ENCODE measurements around the gene FKBP11.

FKBP11 gene

DNA sequence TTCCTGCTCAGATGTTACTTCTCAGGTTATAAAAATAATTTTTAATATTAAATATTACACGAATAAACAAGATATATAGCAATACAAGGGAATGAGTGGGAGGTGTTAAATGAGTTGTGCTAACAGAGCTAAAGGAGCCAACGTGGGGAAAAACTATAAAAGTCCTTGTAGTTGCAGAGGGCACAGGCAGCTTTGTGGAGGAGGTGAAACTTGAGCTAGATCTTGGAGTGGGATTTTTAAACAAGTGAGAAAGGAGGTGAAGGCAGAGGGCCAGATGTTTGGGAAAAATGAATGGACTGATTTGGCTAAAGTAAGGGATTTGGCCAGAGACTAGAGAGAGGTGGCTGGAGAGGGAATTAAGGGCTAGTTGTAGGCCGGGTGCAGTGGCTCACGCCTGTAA, 5.2 kb upstream of the FKBP11 start:
- TF ChIP-seq, protein P1, sequence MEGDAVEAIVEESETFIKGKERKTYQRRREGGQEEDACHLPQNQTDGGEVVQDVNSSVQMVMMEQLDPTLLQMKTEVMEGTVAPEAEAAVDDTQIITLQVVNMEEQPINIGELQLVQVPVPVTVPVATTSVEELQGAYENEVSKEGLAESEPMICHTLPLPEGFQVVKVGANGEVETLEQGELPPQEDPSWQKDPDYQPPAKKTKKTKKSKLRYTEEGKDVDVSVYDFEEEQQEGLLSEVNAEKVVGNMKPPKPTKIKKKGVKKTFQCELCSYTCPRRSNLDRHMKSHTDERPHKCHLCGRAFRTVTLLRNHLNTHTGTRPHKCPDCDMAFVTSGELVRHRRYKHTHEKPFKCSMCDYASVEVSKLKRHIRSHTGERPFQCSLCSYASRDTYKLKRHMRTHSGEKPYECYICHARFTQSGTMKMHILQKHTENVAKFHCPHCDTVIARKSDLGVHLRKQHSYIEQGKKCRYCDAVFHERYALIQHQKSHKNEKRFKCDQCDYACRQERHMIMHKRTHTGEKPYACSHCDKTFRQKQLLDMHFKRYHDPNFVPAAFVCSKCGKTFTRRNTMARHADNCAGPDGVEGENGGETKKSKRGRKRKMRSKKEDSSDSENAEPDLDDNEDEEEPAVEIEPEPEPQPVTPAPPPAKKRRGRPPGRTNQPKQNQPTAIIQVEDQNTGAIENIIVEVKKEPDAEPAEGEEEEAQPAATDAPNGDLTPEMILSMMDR (conservative IDR thresholded peaks at IDR 0.05; ENCODE audit: low read depth, low read length) = no peak
- DNase-seq (ENCODE audit: low read depth) = no peak
- H3K4me3 ChIP-seq (ENCODE audit: low read length) = no peak overlapping the region

DNA sequence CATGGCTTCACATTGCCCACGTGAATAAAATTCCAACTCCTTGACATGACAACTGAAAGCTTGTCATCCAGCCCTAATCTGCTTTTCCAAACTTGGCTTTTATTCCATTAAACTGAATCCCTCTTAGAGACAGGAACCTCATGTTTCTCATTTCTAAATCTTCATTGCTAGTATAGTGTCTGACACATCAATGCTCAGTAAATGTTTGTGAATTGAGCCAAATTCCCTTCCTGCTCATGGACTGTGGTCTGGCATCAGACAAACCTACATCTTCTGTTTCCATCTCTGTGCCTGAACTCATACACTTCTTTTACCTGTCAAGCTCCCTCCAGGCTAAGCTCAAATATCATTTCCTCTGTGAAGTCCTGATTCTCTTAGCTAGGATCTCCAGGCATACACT, 4.3 kb upstream of the FKBP11 start:
- TF ChIP-seq, protein P1 (conservative IDR thresholded peaks at IDR 0.05; ENCODE audit: low read depth, low read length) = no peak
- no peak overlapping the region for H3K4me3 ChIP-seq (ENCODE audit: low read length)
- no peak for DNase-seq (ENCODE audit: low read depth)

DNA sequence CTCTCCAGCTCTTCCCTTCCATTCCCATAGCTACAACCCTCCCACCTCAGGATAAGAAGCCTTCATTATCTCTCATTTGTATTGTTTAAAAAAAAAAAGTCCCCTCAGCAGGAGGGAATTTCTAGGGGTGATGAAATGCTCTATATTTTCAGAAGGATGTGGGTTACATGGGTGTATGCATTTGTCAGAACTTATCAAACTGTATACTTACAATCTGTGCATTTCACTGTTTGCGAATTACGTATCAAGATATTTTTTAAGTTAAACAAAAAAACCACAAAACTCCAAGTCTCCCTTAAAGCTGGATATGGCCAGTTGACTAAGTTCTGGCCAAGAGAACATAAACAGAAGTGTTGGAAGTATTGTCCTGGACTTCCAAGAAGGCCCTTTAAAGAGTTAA, 2.0 kb upstream of the FKBP11 start:
- no peak for DNase-seq (ENCODE audit: low read depth)
- TF ChIP-seq, protein P1 (conservative IDR thresholded peaks at IDR 0.05; ENCODE audit: low read depth, low read length) = no peak

DNA sequence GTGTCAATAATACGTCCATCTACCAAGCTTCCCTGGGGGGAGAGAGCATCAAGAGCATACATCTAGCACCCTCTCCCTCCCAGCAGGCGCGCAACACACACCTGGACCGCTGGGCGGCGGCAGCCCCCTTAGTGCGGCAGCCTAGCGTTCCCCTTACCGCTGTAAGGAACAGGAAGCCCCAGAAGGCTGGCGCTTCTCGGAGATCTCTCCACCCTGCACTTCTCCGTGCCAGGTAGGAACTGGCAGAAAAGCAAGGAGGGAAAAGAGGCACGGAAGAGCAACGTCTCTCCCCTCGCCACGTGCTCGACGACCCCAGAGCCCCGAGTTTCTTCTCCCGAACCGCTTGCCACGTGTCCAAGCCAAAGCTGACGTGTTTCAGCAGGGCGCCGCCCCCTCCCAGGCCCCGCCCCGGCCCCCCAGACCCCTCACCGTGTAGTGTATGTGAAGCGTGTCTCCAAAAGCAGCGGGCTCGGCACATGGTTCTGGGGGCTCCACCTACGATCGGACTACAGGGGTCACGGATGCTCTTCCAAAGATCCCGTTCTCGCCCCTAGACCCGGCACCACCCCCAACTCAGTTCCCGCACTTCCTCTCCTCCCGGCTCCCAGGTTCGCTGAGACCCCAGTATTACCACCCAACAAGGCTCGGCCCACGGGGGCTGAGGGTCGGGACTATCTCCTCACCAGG, 532 bp downstream of the FKBP11 start:
- TF ChIP-seq, protein P1 (conservative IDR thresholded peaks at IDR 0.05; ENCODE audit: low read depth, low read length) = peak; percentile 75
- H3K4me3 ChIP-seq (ENCODE audit: low read length) = peak overlapping the region; percentile 90
- peak; percentile 25 for DNase-seq (ENCODE audit: low read depth)

More for the DNA sequence above, 2.0 kb upstream of the FKBP11 start:
- H3K4me3 ChIP-seq (ENCODE audit: low read length) = no peak overlapping the region

DNA sequence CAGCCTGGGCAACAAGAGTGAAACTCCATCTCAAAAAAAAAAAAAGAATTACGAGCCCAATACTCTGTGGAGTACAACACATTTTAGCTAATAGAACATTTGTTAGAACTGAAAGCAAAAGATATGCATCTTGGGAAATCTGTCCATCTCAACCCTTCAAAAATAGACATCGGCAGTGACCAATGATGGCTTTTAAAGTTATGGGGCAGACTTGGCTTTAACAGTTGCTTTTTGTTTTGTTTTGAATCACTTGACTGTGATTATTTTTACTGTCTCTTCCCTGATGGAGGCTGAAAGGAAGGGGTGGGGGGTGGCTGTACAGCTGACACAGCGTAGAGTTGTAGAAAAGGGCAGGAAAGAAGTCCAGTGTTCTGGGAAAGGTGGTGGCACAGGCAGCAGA, 2.2 kb downstream of the FKBP11 start:
- no peak for DNase-seq (ENCODE audit: low read depth)
- TF ChIP-seq, protein P1 (conservative IDR thresholded peaks at IDR 0.05; ENCODE audit: low read depth, low read length) = no peak
- no peak overlapping the region for H3K4me3 ChIP-seq (ENCODE audit: low read length)

DNA sequence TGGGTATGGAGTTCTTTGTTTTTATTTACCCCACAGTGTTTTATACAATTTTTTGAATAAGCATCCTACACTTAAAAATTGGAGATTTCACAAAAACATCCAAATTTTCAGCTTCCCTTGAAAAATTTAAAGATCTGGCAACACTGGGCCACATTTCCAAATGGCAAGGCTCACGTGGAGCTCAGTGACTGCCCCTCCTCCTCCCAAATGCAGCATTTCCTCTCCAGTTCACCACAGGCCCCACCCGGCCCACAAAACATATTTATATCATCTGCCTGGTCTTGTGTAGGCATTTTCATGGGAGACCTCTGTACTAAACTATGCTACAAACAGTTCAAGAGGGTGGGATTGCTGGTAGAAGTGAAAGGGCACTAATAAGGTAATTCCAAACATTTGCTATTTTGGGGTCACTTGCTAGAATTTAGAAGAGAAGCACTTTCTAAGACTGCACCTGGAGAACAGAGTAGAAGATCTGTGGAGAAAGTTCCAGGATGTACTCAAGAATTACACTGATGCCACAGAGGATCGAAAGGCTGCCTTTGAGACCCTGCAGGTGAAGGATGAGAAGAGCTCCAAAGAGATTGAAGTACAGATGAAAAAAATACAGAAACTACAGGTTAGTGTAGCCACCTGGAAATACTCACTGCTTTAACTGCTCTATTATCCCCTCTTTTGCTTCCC, 7.3 kb downstream of the FKBP11 start:
- no peak for DNase-seq (ENCODE audit: low read depth)

More for the DNA sequence above, 7.3 kb downstream of the FKBP11 start:
- TF ChIP-seq, protein P1 (conservative IDR thresholded peaks at IDR 0.05; ENCODE audit: low read depth, low read length) = no peak
- no peak overlapping the region for H3K4me3 ChIP-seq (ENCODE audit: low read length)
